IPS DF 19.7 (cell line): ENCODE measurements around the gene SLC25A2.
"Not testable (repeated sequence)": the region's sequence is repeated elsewhere in the genome, so short reads cannot be mapped to it uniquely, and the experiment has no call there.

Experiments used
- DNase-seq: peaks from one replicate; pipeline ENCODE4 v3.0.0-alpha.2; 2013; ENCODE audit warnings: low read depth, low spot score

The SLC25A2 gene

GRCh38 chr5:141303756-141304155 lies at the start of gene SLC25A2:
SLC25A2 (minus strand) TSS chr5:141304049; CDS start chr5:141303865, 184 bp downstream.
- no peak for DNase-seq

- DNase-seq: no peak
Observed at GRCh38 chr5:141351591-141351990, 47.7 kb upstream of the SLC25A2 start.

- DNase-seq: no peak
Observed at GRCh38 chr5:141349917-141350619, 46.2 kb upstream of the SLC25A2 start, which contains the start of gene PCDHGB1. PCDHGB1 (plus strand) TSS chr5:141350099; CDS start chr5:141350261, 162 bp downstream.

GRCh38 chr5:141346017-141346416 lies 42.2 kb upstream of the SLC25A2 start:
- not testable (repeated sequence) for DNase-seq

- no peak for DNase-seq
Observed at GRCh38 chr5:141345327-141345726, 41.5 kb upstream of the SLC25A2 start.

GRCh38 chr5:141343953-141344463 lies 40.2 kb upstream of the SLC25A2 start:
- DNase-seq: no peak

- DNase-seq: no peak
Observed at GRCh38 chr5:141343242-141343952, 39.5 kb upstream of the SLC25A2 start, which contains the start of gene PCDHGA3. PCDHGA3 (plus strand) TSS chr5:141343829; CDS start chr5:141344034, 205 bp downstream.

- DNase-seq: no peak
Observed at GRCh38 chr5:141342773-141343172, 38.9 kb upstream of the SLC25A2 start.

GRCh38 chr5:141340781-141341354 lies 37.0 kb upstream of the SLC25A2 start:
- not testable (repeated sequence) for DNase-seq

- DNase-seq: no peak
Observed at GRCh38 chr5:141338538-141339306, 34.9 kb upstream of the SLC25A2 start, which contains the start of gene PCDHGA2. PCDHGA2 (plus strand) TSS chr5:141338760.

GRCh38 chr5:141332571-141332970 lies 28.7 kb upstream of the SLC25A2 start:
- not testable (repeated sequence) for DNase-seq

- no peak for DNase-seq
Observed at GRCh38 chr5:141330299-141331080, 26.6 kb upstream of the SLC25A2 start, which contains the start of gene PCDHGA1. PCDHGA1 (plus strand) TSS chr5:141330514.

GRCh38 chr5:141328231-141328630 lies 24.4 kb upstream of the SLC25A2 start:
- DNase-seq: no peak

- no peak for DNase-seq
Observed at GRCh38 chr5:141326088-141326854, 22.4 kb upstream of the SLC25A2 start.

GRCh38 chr5:141322261-141322660 lies 18.4 kb upstream of the SLC25A2 start:
- DNase-seq: no peak

- DNase-seq: peak; percentile 82
Observed at GRCh38 chr5:141320225-141321169, 16.6 kb upstream of the SLC25A2 start, which contains the start of gene TAF7. TAF7 (minus strand) TSS chr5:141320784; CDS start chr5:141320044, 740 bp downstream.

- DNase-seq: no peak
Observed at GRCh38 chr5:141319699-141320098, 15.8 kb upstream of the SLC25A2 start.

- no peak for DNase-seq
Observed at GRCh38 chr5:141319202-141319601, 15.4 kb upstream of the SLC25A2 start.
